Pulmonary artery endothelial cell (primary cell): ENCODE measurements around the gene MSRB3. TPM values are rescaled to one million over a fixed set of nuclear protein-coding genes. Genes with fewer than 3 reads are reported as not detected.

Source experiments
- DNase-seq: peaks from one replicate; pipeline ENCODE4 v3.0.0-alpha.2; 2011; ENCODE audit warnings: low read depth, low spot score
- total RNA-seq: library from RNA; depleted of rRNA; stranded (reverse); fragments of >200 nt; gene quantifications from 2 replicates; pipeline ENCODE4 v1.2.3, GENCODE V29; 2014

Gene MSRB3
- total RNA-seq, 1 donor from 2014 or later, result 42.1 TPM

DNA sequence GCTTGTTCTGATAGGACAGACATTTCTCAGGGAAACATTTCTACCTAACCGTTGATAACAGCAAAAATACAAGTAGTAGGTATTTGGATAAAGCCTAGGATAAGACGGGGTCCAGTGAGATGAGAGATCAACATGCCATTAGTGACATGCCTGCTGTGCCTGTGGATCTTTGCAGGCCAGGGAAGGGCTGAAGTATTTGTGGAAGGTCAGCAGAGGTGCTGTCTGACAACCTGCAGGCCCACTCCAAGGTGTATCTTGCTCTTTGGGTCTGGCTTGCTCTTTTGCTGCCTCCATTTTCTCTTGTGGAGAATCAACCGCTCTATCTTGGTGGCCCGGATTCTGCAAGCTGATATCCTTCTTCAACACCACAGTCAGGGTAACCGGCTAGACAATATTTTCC, 46.7 kb downstream of the MSRB3 start:
- DNase-seq, result no peak

DNA sequence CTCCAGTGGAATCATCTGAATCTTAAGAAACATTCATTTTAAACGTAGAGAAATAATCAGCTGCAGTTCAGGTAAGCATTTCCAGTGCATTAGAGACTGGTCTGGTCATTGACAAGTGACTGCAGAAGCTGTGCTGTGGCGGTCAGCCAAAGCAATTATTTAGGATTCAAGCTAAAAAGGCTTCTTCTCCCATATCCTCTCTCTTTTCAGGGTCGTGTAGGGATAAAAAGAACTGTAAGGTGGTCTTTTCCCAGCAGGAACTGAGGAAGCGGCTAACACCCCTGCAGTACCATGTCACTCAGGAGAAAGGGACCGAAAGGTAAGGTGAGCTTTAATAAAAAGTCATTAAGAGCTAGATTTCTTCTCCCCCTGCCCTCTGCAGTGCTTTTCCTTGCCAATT, 48.1 kb downstream of the MSRB3 start:
- DNase-seq, result no peak

DNA sequence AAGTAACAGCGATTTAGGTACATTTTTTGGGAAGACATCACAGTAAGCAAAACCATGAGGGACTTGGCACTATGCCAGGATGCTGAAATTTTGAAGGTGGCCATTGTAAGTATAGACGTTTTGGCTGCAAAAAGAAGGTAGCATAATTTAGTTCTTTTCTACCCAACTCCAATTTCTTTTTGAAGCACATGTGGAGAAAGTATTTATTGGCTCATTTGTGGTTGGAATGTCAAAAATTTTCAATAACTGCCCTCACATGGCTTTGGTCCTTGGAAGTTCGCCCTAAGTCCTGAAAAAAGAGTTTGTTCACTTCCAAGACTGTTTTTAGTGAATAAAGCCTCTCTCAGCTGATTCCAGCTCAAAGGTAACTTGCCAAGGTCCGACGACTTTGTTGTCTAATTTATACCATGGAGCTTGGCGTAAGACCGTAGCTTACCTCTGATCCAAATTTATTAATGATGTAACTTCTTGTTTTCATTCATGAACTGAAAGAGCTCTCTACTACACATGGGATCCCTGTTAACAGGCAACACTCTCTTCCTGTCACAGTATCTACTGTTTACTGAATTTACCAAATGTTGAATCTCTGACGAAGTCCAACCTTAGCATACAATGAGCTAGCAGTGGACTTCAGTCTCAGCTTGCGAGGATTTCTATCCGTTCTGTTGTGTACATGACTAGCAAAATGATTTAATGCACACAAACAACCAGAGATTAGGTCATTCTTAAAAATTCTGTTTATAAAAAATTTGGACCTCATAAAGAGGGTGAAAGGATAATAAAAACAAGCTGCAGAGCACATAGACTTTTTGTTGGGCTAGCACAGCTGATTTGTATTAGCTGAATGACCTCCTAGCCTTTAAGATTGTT, 49.0 kb downstream of the MSRB3 start:
- DNase-seq, result no peak

DNA sequence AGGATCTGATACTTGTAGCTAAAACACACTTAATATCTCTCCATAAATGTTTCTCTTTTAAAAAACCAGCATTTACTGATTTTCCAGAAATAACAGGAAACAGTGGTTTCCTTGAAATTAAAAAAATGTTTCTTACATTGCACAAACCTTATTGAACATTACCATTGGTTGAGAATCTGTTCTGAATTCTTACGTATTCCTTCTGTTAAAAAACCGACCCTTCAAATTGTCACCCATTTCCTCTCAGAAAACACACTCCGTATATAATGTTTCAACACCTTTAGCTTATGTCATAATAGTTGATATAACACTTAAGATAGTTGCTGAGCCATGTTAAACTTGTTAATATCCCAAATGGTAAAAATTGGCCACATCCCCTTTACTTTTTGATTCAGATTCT, 51.2 kb downstream of the MSRB3 start:
- DNase-seq, result no peak

DNA sequence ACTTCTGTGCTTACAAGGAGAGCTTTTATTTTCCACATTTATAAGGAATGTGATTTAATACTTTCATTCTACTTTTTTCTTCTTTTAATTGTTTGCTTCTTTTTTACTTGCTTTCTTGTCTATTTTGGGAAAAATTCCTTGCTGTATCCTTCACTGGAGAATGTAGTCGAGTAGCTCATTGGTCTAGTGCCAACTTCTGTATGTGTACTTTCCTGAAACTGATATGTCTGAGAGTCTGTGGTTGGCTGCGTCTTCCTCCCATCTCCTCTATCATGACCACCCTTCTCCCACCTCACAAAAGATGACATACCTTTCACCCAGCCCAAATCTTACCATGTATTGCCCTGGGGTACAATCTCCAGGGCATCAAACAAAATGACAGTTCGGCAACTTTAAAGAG, 51.8 kb downstream of the MSRB3 start:
- DNase-seq, result no peak

DNA sequence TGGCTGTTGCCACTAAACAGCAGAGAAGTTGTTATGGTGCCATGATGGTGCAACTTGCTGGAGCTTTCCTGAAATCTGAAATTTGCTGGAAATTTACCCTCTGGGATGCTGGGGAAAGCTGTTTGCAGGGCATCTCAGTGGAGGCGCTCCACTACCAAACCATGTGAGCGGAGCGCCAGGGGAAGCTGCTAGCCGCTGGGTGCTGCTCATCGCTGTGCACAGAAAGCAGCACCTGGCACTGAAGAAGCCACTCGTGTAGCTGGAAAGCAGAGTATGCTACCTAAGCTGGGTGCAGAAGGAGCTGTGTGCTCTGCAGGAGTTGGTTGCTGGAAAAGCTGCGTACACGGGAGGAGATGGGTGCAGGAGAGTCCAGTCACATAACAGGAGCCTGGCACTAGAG, 53.0 kb downstream of the MSRB3 start:
- no peak for DNase-seq

DNA sequence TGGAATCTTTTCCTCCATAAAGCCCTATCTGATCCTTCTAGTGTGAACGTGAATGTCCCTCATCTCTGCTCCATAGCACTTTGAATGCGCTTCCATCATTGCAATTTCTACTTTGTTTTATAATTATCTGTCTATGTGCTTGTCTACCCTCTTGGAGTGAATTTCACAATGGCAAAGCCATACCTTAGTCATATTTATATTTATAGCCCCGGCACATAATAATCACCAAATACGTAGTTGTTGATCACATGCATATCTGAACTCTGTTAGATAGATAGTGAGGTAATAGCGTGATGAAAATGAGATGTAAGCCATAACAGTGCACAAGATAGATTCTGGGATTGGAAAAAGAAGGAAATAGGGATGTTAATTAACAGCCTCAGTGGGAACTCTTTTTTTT, 55.2 kb downstream of the MSRB3 start:
- DNase-seq, result no peak

DNA sequence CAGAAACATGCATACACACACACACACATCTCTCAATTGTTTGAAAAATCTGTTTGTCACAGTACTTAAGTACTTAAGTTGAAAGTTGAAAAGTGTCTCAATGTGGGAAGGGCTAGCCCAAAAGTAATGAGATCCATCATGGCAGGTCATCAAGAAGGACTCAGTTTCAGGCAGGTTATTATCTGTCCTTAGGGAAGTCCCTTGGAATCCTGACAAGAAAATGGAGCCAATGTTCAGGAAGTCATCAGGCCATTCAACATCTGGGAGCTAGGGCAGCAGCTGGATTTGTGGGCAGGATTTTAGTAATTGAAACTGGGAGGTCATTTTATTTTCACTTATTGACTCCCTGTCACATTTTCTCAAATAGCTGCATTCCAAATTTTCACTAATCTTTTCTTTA, 56.0 kb downstream of the MSRB3 start:
- no peak for DNase-seq

DNA sequence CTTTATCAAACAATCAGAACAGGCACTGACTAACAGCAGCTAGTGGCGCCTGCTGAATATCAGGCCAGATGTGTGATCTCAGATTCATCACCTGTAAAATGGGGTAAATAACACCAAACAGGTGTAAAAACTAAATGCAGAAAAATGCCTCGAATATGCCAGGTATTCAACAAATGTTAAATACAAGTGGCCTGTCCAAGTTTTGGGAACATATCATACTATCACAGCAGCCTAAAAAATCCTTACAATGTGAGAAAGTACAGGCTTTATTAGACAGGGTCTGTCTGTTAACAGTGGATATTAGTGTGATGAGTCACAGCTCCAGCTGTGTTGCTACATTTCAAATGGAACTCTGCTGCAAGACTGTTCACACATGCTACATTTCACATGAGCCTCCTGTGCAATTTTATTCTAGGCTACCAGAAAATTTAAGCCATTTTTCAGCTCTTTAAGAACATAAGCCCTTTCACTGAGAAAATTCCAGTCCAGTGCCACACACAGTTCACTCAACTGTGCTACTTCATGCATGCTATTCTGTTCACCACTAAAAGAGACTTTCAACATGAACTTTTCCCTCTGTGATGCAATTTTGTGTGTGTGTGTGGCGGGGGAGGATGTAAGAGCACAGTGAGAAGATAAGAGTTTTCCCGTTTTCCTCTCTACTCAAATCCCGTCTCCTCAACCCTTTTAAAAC, 56.7 kb downstream of the MSRB3 start:
- DNase-seq, result no peak

DNA sequence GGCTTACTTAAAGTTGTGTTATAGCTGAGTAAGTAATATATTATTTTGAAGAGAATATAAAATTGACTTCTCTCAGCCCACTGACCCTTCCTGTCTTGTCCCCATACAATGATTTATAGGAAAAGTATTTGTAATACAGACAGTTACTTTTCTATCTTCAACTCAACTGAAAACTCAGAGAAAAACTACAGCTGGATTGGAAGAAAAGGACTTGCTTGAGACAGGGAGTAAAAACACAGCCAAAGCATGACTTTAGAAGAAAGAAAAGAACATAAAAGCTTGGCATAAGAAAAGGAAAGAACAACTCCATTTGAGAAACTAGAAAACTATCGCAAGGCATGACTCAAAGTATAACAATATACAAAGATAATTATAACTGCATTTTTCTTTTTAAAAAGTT, 57.5 kb downstream of the MSRB3 start:
- no peak for DNase-seq

DNA sequence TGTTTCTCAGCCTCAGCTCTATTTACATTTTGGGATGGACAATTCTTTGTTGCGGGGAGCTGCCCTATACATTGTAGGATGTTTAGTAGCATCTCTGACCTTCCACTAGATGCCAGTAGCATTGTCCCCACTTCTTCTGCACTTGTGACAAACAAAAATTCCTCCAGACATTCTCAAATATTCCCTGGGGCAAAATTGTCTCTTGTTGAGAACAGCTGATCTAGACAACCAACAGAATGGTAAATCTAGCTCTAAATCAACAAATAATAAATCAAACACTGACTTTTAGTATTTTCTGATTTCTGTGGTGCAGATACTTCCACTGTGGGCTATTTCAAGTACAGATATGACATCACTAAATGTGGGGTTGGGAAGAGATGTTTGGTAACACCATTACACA, 60.7 kb downstream of the MSRB3 start:
- no peak for DNase-seq

DNA sequence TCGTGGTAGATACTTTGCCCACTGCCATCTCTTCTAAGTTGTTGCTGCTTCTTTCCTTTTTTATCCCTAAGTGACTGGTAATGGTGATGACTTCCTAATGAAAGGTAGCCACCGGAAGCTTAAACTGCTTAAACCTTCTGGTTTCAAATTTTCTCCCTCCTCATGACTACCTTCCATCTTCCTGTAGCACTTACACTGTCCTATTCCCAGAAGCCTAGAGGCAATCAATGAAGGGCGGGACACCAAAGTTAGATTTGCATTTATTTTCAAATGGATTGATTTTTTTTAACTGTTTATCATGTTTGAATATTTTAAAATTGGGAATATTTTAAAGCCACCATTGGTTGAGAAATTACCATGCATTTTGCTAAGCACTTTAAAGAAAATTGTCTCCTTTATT, 64.7 kb downstream of the MSRB3 start:
- no peak for DNase-seq

DNA sequence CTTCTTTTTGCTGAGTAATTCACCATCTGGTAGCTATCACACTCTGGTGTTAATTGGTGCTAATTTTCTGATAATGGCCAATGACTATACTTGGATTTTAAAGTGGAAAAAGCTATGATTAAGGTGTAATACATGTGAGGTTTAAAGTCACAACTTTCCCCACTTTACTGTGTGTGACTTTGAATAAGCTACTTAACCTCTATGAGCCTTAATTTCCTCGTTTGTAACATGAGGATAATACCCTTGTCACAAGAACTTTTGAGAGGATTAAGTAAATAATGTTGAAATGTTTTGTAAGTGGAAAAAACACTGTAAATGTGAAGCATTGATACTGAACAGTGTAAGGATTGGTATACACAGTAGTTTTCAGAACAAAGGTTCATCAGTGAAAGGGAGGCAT, 65.3 kb downstream of the MSRB3 start:
- no peak for DNase-seq

DNA sequence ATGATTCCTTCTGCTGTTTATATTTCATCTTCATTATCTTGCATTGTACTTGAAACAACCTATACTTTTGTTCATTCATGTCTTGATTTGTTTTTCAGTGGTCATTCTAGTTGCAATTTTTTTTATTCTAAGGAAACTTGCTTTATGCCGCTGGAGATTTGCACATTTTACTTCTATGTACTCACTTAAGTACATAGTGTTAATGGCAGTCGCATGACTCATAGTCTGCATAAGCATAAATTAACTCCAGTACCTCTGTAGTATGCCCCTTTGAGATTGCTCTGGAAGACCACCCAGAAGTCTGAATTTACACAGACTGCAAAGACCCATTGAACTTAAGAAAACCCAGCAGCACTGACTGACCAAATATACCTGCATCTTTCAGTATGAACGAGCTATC, 77.0 kb downstream of the MSRB3 start:
- no peak for DNase-seq

DNA sequence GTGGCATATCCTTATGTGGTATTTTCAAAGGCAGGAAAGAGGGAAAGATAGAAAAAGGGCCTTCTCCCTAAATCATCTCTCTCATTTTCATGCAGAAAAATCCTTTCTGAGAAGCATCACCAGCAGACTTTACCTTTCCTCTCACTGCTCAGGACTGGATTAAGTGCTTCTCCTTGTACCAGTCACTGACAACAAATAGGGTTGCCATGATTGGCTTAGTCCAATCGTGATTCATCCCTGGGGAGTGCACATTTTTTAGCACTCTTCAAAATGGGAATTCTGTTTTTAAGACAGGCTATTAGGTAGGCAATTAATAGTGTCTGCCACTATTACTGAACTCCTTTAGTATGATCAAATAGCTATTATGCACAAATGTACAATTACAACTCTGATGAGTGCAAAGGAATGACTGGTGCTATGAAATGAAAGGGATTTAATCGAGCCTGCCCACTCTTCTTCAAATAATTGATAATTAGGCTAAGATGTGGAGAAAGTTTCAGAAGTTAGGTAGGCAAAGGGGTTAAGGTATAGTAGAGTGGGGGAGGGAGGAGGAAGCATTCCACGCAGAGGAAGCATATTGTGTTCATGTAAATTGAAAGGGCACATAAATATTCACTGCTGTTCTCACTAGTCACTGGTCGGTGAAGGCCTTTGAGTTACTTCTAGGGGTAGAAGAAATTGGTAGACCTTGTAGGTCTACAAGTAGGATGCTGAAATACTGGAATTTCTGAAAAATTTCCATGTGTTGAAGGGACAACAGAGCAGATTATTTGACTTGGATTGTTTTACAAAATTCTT, 84.0 kb downstream of the MSRB3 start:
- DNase-seq, result no peak

DNA sequence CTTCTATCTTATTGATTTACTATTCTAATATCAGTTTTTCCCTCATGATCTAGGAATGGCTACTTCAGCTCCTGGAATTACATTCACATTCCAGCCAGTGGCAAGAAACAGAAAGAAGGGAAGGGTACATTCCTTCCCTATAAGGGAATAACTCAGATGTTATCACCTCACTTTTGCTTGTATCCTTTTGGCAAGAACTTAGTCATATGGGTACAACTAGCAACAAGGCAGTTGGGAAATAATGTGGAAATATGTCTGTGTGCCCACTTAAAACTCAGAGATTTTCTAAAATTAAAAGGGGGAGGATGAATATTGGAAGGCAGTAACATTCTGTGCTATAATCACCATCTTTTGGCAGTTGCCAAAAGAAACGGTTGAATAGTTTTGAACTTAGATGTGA, 85.6 kb downstream of the MSRB3 start:
- DNase-seq, result no peak

DNA sequence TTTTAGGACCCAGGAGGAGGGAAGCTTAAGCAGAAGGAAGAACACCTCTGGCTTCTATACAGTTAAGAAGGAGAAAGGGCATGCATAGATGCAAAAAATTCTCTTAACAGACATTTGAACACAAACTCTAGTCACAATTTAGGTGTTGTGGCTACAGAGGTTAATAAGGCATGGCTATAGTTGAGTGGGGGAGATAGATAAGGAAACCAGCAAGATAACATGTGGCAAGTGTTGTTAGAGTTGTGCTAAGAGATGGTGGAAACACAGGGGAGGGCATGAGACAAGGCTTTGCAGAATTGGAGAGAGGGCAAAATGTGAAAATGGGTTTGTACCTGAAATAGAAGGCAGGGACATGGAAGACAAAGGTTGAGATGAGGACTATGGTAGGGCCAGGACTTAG, 88.9 kb downstream of the MSRB3 start:
- DNase-seq, result no peak

DNA sequence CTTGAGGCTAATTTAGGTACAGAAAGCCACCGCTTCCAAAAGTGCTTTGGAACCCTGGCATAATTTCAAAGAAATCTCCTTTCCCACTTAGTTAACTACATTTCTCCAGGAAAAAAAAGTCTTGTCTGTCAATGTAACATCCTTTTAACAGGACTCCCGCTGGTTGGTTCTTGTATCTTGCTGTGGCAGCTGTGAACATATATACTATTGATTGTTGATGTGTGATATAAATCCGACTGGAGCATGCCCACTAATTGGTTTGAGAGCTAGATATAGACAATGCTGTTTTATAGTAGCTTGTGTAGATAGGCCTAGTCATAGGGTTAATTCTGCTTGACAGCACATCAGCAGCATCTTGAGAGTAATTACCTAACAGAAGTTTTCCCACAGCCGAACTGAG, 89.6 kb downstream of the MSRB3 start:
- DNase-seq, result no peak

DNA sequence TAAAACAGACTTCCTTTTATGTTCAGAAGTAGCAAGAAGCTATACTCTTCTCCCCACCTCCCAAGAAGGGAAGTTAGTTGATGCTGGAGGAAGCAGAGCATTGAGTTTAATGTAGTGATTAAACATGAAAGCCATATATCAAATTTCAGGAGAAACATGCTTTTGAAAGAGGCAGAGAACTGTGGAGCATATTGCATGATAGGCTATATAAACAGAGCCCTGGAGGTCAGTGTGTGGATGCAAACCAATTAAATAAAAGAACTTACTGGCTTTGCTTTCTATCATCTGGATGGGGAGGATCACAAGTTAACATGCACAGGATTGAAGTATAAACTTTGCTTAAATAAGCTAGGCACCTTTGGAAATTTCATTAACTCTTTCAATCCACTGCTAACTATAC, 94.1 kb downstream of the MSRB3 start:
- no peak for DNase-seq

DNA sequence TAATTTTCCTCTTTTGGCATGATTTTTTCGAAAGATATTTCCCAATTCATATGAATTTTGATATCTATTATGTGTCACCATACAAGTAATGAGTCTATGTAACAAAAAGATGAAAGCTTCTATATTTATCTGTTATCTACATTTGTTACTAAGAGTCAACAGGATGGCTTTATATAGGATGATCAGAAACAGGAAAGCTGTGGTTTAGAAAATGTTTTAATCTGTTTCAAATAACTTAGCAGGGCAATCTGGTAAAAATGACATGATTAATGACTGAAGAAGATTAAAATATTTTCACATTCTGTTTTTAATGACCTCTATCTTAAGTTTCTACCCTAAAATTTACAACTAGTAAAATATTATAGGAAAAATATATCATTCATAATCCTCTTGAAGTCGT, 105.8 kb downstream of the MSRB3 start:
- no peak for DNase-seq

DNA sequence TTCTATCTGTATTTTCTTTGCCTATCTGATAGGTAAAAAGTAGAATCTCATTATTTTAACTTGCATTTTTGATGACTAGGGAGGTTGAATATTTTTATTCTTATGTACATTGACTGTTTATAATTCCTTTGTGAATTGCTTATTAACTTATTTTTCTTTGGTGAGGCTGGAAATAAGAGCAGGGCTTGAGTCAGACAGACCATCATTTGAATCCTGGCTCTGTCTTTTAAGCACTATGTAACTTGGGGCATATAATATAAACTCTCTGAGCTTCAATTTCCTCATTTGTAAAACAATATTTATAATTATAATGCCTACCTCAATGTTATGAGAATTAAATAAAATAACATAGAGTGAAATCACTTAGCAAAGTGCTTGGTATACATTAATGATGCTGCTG, 108.9 kb downstream of the MSRB3 start:
- DNase-seq, result no peak

DNA sequence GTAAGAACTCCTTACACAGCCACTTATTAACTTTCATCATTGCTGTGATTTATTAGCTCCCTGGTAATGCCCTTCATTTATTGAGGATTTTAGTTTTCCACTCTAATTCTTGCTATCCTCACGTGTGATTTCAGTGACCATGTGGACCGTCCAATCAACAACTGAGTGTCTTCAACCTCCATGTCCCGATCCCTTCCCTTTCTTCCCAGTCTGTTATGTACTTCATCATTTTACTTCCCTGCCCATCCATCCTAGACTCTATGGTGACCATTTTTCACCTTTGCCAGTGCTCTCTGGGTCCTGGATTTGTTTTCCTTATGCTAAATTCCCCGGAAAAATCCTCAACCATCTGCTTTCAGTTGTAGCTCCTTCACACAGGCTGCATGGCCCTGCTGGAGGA, 111.0 kb downstream of the MSRB3 start:
- no peak for DNase-seq
